Endothelial cell of umbilical vein (primary cell): Measurements from ENCODE around the gene FLT1. TPM values are rescaled to one million over a fixed set of nuclear protein-coding genes. Genes with fewer than 3 reads are reported as not detected.

Experiments used
- BruUV-seq: library from RNA; stranded (reverse); fragments of 400-500 nt; replicated peaks from 2 replicates; lab custom pipeline; 2021; lab: Mats Ljungman, UMichigan
- CTCF ChIA-PET: fragments of 300-600, 350-600 bp; sonication (Branson Sonifier 250); formaldehyde crosslinking; loops from one replicate; lab custom pipeline; 2021; ENCODE audit warnings: antibody characterized with exemption, inconsistent platforms; lab: Charles Lee
- POLR2A ChIA-PET: fragments of 300-600, 350-600 bp; sonication (Branson Sonifier 250); formaldehyde crosslinking; loops from one replicate; lab custom pipeline; 2021; ENCODE audit warnings: antibody characterized with exemption, inconsistent platforms; lab: Charles Lee
- DNase-seq: peaks from one replicate; pipeline ENCODE4 v3.0.0-alpha.2; 2011; ENCODE audit warnings: low read depth, low spot score
- FAIRE-seq: peaks from 2 replicates; lab custom pipeline; 2011; peaks lifted over from hg19 to GRCh38; lab: Jason Lieb, UNC
- H2AFZ ChIP-seq: 2 replicates; pipeline ENCODE4 v1.6.0; 2012; ENCODE audit warnings: low read depth, low read length, control low read depth, inconsistent platforms
- H3K27ac ChIP-seq: 2 replicates; pipeline ENCODE4 v1.5.1; 2011; ENCODE audit warnings: low read depth, mild to moderate bottlenecking, control low read depth, low read length, moderate library complexity; ENCODE audit not compliant: insufficient read depth
- H3K27me3 ChIP-seq, 2 experiments: 2 replicates each; pipeline versions ENCODE4 v1.6.0 to v1.6.1; 2011; ENCODE audit warnings: low read length in 2 of 2, mixed read lengths in 1 of 2; ENCODE audit not compliant: control insufficient read depth in 2 of 2, insufficient read depth in 2 of 2
- H3K36me3 ChIP-seq, 2 experiments: 2 replicates in 1 of 2; 3 replicates in 1 of 2; pipeline ENCODE4 v1.5.1; 2011; ENCODE audit warnings: low read length in 2 of 2, mild to moderate bottlenecking in 1 of 2, moderate library complexity in 1 of 2; ENCODE audit not compliant: control insufficient read depth in 2 of 2, insufficient read depth in 2 of 2; ENCODE audit errors: extremely low read depth in 1 of 2
- H3K4me1 ChIP-seq: 3 replicates; pipeline ENCODE4 v1.5.1; 2011; ENCODE audit warnings: mild to moderate bottlenecking, low read length; ENCODE audit not compliant: control insufficient read depth, insufficient read depth; ENCODE audit errors: extremely low read depth
- H3K4me2 ChIP-seq: 2 replicates; pipeline ENCODE4 v1.6.1; 2011; ENCODE audit warnings: low read length, control low read depth, mixed read lengths; ENCODE audit not compliant: insufficient read depth
- H3K4me3 ChIP-seq, 3 experiments: fragments of 200-600 bp in 1 of 3; sonication (generic), shearing (Covaris generic) in 1 of 3; replicated peaks in 1 of 3; 2 replicates each; pipeline ENCODE4 v1.5.1; 2011 to 2016; ENCODE audit warnings: control low read depth in 3 of 3, low read length in 3 of 3, mild to moderate bottlenecking in 2 of 3, inconsistent platforms in 1 of 3, low read depth in 1 of 3, moderate library complexity in 1 of 3; ENCODE audit not compliant: insufficient read depth in 1 of 3
- H3K79me2 ChIP-seq: 2 replicates; pipeline ENCODE4 v1.6.0; 2012; ENCODE audit warnings: low read length, inconsistent platforms; ENCODE audit not compliant: control insufficient read depth, insufficient read depth
- H3K9ac ChIP-seq: replicated peaks from 2 replicates; pipeline ENCODE3; 2011; ENCODE audit warnings: low read length, control low read depth; ENCODE audit not compliant: insufficient read depth; ENCODE audit errors: extremely low read depth
- H3K9me1 ChIP-seq: replicated peaks from 3 replicates; pipeline ENCODE4 v1.6.0; 2011; ENCODE audit warnings: mild to moderate bottlenecking, low read length; ENCODE audit not compliant: control insufficient read depth, insufficient read depth; ENCODE audit errors: extremely low read depth
- H3K9me3 ChIP-seq: replicated peaks from 2 replicates; pipeline ENCODE4 v1.5.1; 2012; ENCODE audit warnings: low read length, inconsistent platforms; ENCODE audit not compliant: control insufficient read depth, insufficient read depth
- H4K20me1 ChIP-seq: replicated peaks from 2 replicates; pipeline ENCODE3; 2011; ENCODE audit warnings: mild to moderate bottlenecking, low read length; ENCODE audit not compliant: control insufficient read depth, insufficient read depth; ENCODE audit errors: extremely low read depth
- EZH2 ChIP-seq: IDR thresholded peaks from 2 replicates; pipeline ENCODE4 v1.6.1; 2012; ENCODE audit warnings: borderline replicate concordance, low read depth, mild to moderate bottlenecking, moderate library complexity, low read length, inconsistent platforms; ENCODE audit not compliant: severe bottlenecking
- FOS ChIP-seq: IDR thresholded peaks from 2 replicates; pipeline ENCODE4 v1.6.1; 2011; ENCODE audit warnings: mild to moderate bottlenecking, low read length, moderate library complexity, borderline replicate concordance; ENCODE audit not compliant: insufficient read depth
- GATA2 ChIP-seq: IDR thresholded peaks from 2 replicates; pipeline ENCODE4 v1.7.0; 2011; ENCODE audit warnings: low read depth, mild to moderate bottlenecking, moderate library complexity, mixed read lengths, low read length; ENCODE audit not compliant: insufficient read length, insufficient read depth
- JUN ChIP-seq: IDR thresholded peaks from 2 replicates; pipeline ENCODE4 v1.6.1; 2011; ENCODE audit warnings: borderline replicate concordance, low read depth; ENCODE audit not compliant: insufficient read length, insufficient read depth
- POLR2A ChIP-seq: IDR thresholded peaks from 2 replicates; pipeline ENCODE4 v1.6.1; 2012; ENCODE audit warnings: low read depth, mild to moderate bottlenecking, control low read depth, low read length
- dilution Hi-C: fragments of 300-500 bp; cut with MboI; formaldehyde crosslinking; loops from one replicate; pipeline ENCODE4 v1.15.0; 2019; ENCODE audit warnings: low sequenced_read_pairs; ENCODE audit not compliant: extremely low pct_ligation_motif_present
- intact Hi-C: fragments of 100-400 bp; cut with micrococcal nuclease; formaldehyde crosslinking; loops from one replicate; pipeline ENCODE4 v1.10.0; 2022
- polyA plus RNA-seq, 4 experiments: library from polyadenylated mRNA; depleted of rRNA in 3 of 4; stranded (reverse) in 3 of 4; unstranded in 1 of 4; fragments of >200 nt; gene quantifications; 2 replicates each; pipeline versions ENCODE4 v1.2.1 to v1.2.3, GENCODE V29; 2011 to 2012; ENCODE audit warnings: missing spikeins in 1 of 4
- total RNA-seq: library from RNA; stranded (reverse); gene quantifications from 2 replicates; pipeline ENCODE4 v1.2.3, GENCODE V29; 2021
- TF ChIP-seq, protein P1 (sequence below), 2 donors: IDR thresholded peaks; 1 replicate in 1 of 2; 2 replicates in 1 of 2; pipeline ENCODE4 v1.5.1; 2011; ENCODE audit warnings: low read length in 2 of 2, mild to moderate bottlenecking in 2 of 2, moderate library complexity in 2 of 2, control low read depth in 1 of 2, inconsistent platforms in 1 of 2, low read depth in 1 of 2; ENCODE audit not compliant: insufficient read depth in 1 of 2; ENCODE audit errors: extremely low read depth in 1 of 2

FLT1 gene
- total and polyA plus RNA-seq, 2 donors (not counting 3 experiments of a cell fraction or from before 2014, with no cell fraction given): 16.0 to 104 TPM

DNA sequence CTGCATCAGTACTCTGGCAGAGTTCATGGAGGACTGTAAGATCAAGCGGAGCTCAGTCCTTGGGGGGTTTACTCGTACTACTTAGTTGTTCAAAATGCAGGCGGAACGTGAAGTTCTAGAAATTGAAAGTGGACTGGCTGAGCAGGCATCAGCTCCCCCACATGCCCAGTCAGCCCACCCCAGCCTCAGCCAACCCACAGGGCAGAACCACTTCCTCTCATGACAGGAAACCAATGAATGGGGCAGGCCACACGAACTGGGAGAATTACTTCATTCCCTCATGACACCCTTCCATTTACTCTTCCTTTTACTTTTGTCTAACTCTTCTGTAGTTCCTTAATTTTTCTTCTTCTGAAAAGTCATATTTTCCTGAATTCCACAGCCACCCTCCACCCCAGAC, 71.9 kb downstream of the FLT1 start:
- ChIA-PET POLR2A (no interaction called here), CTCF (interaction anchor here (1.8 kb wide), 1 partner anchor 14 kb away, joined by 3 read pairs; no protein-coding TSS in a partner anchor)
- H3K27ac ChIP-seq: no peak overlapping the region
- no peak overlapping the region for H3K4me3 ChIP-seq
- H3K27me3 ChIP-seq: no peaks in the 10 kb centered on the region
- dilution Hi-C loops: no loop called here
- intact Hi-C loops: no loop called here
- no peak overlapping the region for H3K4me2 ChIP-seq
- H3K9me1 ChIP-seq: no peaks in the 10 kb centered on the region
- H3K9me3 ChIP-seq: no peaks in the 10 kb centered on the region
- H4K20me1 ChIP-seq: no peaks in the 10 kb centered on the region
- DNase-seq (no peak), FAIRE-seq (no peak)
- TF ChIP-seq POLR2A (no peak), FOS (no peak), EZH2 (no peak), GATA2 (no peak), JUN (no peak)
- TF ChIP-seq, protein P1, sequence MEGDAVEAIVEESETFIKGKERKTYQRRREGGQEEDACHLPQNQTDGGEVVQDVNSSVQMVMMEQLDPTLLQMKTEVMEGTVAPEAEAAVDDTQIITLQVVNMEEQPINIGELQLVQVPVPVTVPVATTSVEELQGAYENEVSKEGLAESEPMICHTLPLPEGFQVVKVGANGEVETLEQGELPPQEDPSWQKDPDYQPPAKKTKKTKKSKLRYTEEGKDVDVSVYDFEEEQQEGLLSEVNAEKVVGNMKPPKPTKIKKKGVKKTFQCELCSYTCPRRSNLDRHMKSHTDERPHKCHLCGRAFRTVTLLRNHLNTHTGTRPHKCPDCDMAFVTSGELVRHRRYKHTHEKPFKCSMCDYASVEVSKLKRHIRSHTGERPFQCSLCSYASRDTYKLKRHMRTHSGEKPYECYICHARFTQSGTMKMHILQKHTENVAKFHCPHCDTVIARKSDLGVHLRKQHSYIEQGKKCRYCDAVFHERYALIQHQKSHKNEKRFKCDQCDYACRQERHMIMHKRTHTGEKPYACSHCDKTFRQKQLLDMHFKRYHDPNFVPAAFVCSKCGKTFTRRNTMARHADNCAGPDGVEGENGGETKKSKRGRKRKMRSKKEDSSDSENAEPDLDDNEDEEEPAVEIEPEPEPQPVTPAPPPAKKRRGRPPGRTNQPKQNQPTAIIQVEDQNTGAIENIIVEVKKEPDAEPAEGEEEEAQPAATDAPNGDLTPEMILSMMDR (IDR thresholded peaks at IDR 0.05; ENCODE audit: extremely low read depth in 1 of 2, insufficient read depth in 1 of 2, low read depth in 1 of 2, low read length in 2 of 2): no peak
- peaks cover 12 to 26% of the 10 kb centered on the region in 2 experiments for H3K36me3 ChIP-seq
- H3K4me1 ChIP-seq: peaks cover 37% of the 10 kb centered on the region
- no peak overlapping the region for H3K9ac ChIP-seq
- BruUV-seq: no TSS peak
- H2AFZ ChIP-seq: no peak overlapping the region
- peaks cover 11% of the 10 kb centered on the region for H3K79me2 ChIP-seq
